SHP77 treated with DMSO at 0.1 percent for 48 hours (cell line): Measurements from ENCODE around the gene CEP295NL.
"Not testable (repeated sequence)": the region's sequence is repeated elsewhere in the genome, so short reads cannot be mapped to it uniquely, and the experiment has no call there.

Experiments
- DNase-seq: peaks from one replicate; lab custom pipeline; 2025; lab: John Stamatoyannopoulos, UW

Gene CEP295NL, protein sequence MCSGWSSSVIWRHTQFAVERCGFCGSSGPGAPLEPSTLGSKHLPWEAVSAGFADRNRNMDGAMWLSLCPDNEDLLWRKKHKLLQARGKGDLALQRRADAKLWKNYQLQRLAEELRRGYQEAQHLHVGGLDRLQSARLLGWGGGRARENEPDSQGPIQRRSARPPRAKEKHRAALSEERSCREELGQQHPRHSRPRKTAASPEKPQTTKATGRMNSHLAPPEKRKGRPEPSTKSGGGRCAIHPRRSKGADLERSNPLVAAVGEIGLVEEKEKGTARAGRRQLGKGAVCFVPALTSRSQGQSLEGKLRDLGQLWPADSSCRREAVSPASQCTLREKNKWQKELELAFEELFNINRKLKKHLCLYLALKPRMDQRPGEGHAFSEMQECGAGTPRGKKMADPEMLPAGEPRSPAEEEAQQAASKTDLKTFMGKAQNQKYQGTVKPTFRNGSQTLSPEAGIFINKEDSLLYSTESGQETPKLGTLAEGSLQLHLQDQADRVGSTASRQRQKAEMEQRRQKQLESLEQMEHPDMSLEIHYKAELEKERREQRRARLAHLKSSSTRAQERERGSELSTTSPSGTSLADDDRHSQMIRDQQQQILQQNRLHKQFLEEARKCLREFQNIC

GRCh38 chr17:78903101-78903779 is at the start of gene CEP295NL:
CEP295NL (minus strand) TSS chr17:78903201; CDS start chr17:78901828, 1,373 bp downstream.
- DNase-seq, result peak; percentile 74

GRCh38 chr17:78952706-78953105 is 49.7 kb upstream of the CEP295NL start:
- DNase-seq, result no peak

GRCh38 chr17:78951967-78952551 is 49.1 kb upstream of the CEP295NL start:
- no peak for DNase-seq

GRCh38 chr17:78950870-78951269 is 47.9 kb upstream of the CEP295NL start:
- DNase-seq, result no peak

DNA sequence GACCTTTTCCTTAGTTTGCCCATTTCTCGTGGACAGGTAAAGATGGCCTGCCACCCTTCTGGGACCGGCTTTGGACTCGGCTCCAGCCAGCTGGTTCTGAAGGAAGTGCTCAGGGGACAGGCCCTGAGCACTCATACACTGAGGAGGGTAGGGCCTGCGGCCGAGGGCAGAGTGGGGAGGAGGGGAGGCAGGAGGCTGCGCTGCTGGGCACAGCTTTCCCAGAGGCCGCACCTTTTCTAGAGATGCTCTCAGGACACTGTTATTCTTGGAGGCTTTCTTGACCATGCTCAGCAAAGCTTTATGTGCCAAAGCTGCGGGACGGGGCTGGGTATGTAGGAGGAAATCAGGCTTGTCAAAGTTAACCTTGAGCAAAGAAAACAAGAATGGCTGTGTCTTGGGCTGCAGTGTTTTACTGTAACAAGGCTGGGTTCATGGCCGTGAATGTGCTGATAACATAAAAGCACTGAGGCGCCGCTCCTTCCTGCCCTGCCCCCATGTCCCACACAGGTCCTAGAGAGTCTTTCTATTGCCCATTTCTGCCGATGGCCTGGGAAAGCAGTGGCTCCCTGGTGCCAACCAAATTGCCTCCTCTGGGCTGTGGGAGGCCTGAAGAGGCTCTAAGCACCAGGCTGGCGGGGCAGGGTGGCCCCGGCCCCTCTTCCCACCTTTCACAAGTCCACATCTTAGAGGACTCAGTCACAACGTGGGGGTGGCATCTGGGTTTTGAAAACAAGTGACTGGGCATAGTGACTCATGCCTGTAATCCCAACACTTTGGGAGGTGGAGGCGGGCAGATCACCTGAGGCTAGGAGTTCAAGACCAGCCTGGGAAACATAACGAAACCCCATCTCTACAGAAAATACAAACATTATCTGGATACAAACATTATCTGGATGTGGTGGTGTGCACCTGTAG is 44.5 kb upstream of the CEP295NL start:
- no peak for DNase-seq

DNA sequence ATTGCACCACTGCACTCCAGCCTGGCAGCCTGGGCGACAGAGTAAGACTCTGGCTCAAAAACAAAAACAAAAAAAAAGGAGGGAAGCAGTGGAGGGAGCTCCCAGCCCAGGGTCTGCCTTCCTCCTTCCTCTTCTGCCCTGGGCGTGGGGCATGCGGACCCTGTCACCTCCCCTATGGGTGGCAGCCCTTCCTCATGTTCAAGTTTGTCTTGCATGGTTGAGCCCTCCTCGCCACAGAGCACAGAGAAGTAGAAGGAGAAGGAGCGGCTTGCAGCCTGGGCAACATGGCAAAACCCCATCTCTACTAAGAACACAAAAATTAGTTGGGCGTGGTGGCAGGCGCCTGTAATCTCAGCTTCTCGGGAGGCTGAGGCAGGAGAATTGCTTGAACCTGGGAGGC is 43.6 kb upstream of the CEP295NL start:
- no peak for DNase-seq

- DNase-seq, result no peak
Observed at GRCh38 chr17:78946131-78946530, 43.1 kb upstream of the CEP295NL start.

- DNase-seq, result not testable (repeated sequence)
Observed at GRCh38 chr17:78945455-78945854, 42.5 kb upstream of the CEP295NL start.

- DNase-seq, result no peak
Observed at GRCh38 chr17:78944956-78945355, 42.0 kb upstream of the CEP295NL start.

GRCh38 chr17:78944026-78944425 is 41.0 kb upstream of the CEP295NL start:
- no peak for DNase-seq

- DNase-seq, result peak; percentile 97
Observed at GRCh38 chr17:78940708-78941107, 37.7 kb upstream of the CEP295NL start.

DNA sequence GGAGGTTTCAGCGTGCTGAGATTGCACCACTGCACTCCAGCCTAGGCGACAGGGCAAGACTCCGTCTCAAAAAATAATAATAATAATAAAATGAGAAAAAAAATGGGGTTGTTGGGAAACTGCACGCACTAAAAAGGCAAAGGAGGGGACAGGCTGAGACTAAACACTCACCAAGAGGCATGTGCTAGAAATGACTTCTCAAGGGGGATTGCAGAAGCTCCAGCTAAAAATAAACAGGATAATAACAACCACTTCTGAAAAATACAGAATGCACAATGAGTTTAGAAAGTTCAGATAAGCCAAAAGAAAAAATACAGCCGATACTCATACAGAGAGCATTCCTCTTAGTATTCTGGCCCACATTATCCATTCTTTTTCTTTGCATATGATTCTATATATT is 37.3 kb upstream of the CEP295NL start:
- DNase-seq, result no peak

DNA sequence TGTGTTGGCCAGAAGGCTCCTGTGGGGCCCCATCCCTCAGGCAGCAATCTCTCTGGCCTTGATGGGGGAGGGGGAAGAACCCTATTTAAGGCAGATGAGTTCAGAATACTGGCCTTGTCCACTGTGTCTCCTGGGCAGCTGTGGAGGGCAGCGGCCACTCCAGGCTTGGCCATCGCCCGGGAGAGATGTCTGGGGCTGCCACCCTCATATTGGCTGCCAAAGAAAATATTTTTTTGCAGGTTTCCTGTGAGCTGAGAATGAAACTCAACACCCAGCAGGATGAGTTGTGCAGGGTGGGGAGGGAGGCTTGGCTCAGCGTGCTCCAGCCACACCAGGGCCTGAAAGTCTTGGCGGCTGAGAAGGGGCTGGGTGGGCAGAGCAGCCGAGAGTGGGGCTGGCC is 36.6 kb upstream of the CEP295NL start:
- no peak for DNase-seq

- no peak for DNase-seq
Observed at GRCh38 chr17:78937561-78937960, 34.6 kb upstream of the CEP295NL start.

DNA sequence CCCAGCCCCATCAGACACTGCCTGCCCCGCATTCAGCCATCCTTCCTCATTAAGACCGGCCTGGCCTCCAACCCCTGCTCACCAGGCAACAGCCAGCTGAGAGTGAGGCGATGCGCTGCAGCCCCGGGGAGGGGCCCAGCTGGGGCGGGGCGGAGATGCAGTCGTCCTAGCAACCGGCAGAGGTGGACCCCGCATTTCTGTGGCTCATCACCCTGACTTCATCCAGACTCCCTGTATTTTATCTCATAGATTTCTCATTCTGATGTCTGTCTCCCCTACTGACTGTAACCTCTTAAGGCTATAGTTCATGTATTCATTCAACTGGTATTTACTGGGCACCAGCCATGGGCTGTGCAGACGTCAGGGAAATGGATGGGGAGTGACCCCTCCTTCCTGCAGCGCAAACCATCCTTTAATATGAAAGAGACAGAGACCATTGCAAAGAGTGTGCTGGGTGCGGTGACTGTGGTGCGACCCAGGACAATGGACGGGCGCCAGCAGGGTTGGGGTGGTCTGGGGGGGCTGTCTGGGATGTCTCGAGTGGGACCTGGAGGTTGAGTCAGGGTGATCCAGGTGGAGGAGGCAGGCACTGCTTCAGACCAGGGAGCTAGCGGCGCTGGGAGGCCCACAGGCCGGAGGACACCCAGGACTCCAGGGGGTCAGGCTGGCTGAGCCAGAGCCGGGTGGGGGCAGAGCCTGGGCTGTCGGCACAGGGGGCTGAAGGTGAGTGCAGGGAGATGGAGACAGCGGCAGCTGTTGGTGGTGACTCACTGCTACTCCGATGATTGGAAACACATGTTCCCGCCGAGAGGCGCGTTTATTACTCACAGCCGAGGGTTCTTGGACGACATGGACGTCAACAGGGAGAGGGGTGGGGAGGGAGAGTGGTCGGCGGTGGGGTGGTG is 32.7 kb upstream of the CEP295NL start:
- peak; percentile 81 for DNase-seq

- no peak for DNase-seq
Observed at GRCh38 chr17:78934681-78935418, 31.8 kb upstream of the CEP295NL start.

- peak; percentile 88 for DNase-seq
Observed at GRCh38 chr17:78933959-78934568, 31.1 kb upstream of the CEP295NL start.

DNA sequence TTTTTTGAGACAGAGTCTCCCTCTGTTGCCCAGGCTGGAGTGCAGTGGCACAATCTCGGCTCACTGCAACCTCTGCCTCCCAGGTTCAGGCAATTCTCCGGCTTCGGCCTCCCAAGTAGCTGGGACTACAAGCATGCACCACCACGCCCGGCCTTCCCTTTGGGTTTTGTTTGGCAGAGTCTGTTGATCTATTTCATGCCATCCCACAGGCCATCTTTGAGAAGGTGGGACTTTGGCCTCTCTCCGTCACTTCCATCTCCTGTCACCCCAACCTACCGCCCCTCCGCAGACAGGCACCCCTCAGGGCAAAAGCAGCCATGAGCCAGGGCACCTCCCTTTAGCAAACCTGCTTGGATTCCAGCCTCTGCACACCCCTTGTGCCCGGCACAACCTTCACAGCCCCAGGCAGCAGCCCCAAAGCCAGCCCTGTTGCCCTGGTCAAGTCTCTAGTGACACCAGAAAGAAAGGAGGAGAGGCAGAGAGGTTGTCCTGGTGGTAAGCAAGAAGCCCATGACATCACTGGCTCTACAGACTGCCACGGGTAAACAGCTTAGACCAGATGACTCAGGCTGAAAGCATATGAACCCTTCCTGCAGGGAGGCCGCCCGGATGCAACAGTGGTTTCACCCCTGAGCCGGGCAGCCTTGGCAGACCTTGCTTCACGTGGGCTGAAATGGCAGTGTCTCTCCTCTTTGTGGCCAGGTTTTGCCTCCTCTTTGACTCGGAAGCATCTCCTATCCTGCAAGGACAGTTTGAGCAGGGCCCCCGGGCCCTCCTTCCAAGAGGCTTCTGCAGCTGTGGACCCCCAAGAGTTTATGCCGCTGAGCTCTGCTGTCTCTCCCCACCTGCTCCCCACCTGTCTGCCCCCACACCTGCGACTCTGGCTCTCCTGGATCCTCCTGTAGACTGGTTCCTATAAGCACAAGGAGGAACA is 30.3 kb upstream of the CEP295NL start:
- peak; percentile 80 for DNase-seq
